GM12865 (cell line): ENCODE data around the gene TRPV6.

Experiments used
- DNase-seq: peaks from one replicate; pipeline ENCODE4 v3.0.0; 2010; ENCODE audit warnings: low read depth
- H3K4me3 ChIP-seq: 2 replicates; pipeline ENCODE4 v1.5.1; 2011; ENCODE audit warnings: mild to moderate bottlenecking, low read depth, low read length, control low read depth
- TF ChIP-seq, protein P1 (sequence below): IDR thresholded peaks from 2 replicates; pipeline ENCODE4 v1.5.1; 2011; ENCODE audit warnings: low read length, control low read depth, low read depth, inconsistent platforms; ENCODE audit not compliant: insufficient read depth; ENCODE audit errors: missing control alignments

The TRPV6 gene

DNA sequence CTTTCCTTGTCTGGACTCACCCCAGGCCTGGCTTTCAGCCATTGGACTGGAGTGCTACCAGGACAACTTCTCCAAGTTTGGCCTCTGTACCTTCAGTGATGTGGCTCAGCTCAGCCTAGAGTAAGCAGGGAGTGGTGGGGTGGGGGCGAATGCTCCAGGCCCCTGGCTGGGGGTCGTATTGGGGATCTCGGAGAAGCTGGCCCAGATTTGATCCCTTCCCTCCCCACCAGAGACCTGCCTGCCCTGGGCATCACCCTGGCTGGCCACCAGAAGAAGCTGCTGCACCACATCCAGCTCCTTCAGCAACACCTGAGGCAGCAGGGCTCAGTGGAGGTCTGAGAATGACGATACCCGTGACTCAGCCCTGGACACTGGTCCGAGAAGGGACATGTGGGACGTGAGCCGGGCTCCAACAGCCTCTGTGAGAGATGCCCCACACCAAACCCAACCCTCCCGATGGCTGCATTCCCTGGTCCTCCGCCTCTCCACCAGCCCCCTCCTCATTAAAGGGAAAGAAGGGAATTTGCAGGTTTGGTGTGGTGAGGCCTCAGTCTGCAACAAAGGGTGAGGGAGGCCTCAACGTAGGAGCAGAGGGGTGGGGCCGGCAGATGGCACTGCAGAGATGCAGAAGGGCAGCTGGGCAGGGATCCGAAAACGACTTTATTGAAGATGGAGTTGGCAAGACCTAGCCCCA lies 14.8 kb downstream of the TRPV6 start:
- no peak for DNase-seq
- no peak overlapping the region for H3K4me3 ChIP-seq
- TF ChIP-seq, protein P1, sequence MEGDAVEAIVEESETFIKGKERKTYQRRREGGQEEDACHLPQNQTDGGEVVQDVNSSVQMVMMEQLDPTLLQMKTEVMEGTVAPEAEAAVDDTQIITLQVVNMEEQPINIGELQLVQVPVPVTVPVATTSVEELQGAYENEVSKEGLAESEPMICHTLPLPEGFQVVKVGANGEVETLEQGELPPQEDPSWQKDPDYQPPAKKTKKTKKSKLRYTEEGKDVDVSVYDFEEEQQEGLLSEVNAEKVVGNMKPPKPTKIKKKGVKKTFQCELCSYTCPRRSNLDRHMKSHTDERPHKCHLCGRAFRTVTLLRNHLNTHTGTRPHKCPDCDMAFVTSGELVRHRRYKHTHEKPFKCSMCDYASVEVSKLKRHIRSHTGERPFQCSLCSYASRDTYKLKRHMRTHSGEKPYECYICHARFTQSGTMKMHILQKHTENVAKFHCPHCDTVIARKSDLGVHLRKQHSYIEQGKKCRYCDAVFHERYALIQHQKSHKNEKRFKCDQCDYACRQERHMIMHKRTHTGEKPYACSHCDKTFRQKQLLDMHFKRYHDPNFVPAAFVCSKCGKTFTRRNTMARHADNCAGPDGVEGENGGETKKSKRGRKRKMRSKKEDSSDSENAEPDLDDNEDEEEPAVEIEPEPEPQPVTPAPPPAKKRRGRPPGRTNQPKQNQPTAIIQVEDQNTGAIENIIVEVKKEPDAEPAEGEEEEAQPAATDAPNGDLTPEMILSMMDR, result no peak

DNA sequence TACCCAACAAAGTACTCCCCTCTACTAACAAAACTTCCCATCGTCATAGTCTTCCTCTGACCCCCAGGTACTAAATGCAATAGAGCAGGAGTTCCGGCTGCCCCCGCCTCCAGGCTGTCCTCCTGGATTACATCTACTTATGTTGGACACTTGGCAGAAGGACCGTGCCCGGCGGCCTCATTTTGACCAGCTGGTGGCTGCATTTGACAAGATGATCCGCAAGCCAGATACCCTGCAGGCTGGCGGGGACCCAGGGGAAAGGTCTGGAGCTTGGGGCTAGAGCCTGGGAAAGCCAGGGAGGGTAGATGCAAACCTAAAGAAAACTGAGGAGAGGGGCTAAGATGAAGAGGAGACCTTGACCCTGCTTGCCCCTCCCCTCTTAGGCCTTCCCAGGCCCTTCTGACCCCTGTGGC lies 15.4 kb downstream of the TRPV6 start:
- no peak overlapping the region for H3K4me3 ChIP-seq
- DNase-seq, result no peak
- TF ChIP-seq, protein P1, result no peak

DNA sequence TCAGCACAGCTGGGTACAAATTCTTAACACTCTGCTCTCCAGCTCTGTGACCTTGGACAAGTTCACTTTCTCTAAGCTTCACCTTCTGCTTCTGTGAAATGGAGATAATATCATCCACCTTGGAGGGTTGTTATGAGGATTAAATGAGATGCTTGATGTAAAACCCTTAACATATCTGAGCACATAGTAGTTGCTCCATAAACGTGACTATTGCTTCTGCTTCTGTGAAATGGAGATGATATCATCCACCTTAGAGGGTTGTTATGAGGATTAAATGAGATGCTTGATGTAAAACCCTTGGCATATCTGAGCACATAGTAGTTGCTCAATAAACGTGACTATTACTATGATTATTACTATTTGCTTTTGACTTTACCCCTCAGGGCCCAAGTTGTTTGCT lies 16.1 kb downstream of the TRPV6 start:
- TF ChIP-seq, protein P1, result no peak
- no peak overlapping the region for H3K4me3 ChIP-seq
- no peak for DNase-seq

DNA sequence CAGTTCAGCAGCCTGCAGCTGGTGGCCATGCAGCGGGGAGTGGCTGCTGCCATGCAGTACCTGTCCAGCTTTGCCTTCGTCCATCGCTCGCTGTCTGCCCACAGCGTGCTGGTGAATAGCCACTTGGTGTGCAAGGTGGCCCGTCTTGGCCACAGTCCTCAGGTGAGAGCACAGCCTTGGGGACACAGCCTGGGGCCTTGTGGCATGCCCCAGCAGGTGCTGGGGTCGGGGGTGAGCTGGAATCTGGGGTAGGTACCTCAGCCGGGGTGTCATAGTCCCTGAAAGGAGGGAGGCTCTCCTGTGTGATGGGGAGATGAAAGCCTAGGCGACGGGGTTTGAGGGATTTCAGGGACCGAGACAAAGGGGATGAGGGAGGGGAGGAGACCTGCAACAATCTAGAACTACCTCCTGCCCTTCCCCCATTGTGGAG lies 16.5 kb downstream of the TRPV6 start:
- H3K4me3 ChIP-seq, result no peak overlapping the region
- TF ChIP-seq, protein P1, result no peak
- DNase-seq, result no peak

DNA sequence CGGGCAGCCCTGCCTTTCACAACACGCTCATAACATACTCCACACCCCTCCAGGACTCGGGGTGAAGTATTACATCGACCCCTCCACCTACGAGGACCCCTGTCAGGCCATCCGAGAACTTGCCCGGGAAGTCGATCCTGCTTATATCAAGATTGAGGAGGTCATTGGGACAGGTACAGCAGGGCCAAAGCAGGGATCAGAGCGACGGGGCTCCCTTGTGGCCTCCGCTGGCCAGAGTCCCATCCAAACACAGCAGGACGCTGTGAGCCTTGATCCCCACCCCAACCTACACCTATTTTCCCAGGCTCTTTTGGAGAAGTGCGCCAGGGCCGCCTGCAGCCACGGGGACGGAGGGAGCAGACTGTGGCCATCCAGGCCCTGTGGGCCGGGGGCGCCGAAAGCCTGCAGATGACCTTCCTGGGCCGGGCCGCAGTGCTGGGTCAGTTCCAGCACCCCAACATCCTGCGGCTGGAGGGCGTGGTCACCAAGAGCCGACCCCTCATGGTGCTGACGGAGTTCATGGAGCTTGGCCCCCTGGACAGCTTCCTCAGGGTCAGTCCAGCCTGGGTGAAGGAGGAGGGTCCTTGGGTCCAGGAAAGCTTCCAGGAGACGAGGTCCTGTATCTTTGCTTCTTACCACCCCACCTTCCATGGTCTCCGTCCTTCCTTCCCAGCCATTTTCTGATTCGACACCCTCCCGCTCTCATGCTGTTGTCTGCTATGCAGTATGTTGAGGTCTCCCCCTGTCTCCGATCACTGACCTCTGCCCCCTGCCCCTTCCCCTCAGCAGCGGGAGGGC lies 17.2 kb downstream of the TRPV6 start:
- H3K4me3 ChIP-seq, result no peak overlapping the region
- DNase-seq, result no peak

DNA sequence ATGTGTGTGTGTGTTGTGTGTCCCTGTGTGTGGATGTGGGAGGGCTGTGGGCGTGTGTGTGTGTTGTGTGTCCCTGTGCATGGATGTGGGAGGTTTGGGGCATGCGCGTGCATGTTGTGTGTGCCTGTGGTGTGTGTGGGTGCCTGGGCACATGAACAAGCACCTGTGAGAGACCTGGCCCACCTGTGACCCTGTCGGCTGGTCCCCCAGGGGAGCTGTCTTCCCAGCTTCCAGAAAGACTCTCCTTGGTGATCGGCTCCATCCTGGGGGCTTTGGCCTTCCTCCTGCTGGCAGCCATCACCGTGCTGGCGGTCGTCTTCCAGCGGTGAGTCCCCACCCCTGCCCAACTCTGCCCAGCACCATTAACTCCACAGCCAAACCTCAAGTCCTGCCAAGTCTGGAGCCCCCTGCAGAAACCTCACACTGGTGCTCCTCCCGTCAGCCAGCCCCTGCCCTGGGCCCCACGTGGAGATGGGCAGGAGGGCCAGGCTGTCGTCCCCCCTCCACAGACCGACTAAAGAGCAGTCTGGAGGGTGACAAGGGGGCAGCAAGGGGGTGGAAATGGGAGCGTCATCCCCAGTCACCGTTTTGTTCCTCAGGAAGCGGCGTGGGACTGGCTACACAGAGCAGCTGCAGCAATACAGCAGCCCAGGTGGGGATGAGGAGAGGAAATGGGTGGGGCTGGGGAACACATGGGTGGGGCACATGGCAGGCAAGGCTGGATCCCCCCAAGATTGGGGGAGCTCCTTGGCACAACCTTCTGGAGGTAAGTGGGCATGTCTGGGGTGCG lies 18.0 kb downstream of the TRPV6 start:
- no peak for DNase-seq
- TF ChIP-seq, protein P1, result no peak
- H3K4me3 ChIP-seq, result no peak overlapping the region

More for the DNA sequence above, 17.2 kb downstream of the TRPV6 start:
- TF ChIP-seq, protein P1, result no peak
